NCI-H2107 (cell line): ENCODE results near the gene CBLN3.

Experiments used
- DNase-seq: peaks from one replicate; lab custom pipeline; 2025; lab: John Stamatoyannopoulos, UW

CBLN3 gene

GRCh38 chr14:24439257-24439656 lies 9.8 kb upstream of the CBLN3 start:
- DNase-seq, result no peak

- DNase-seq, result no peak
Measured at GRCh38 chr14:24438223-24439097, 9.0 kb upstream of the CBLN3 start.

- no peak for DNase-seq
Measured at GRCh38 chr14:24437736-24438067, 8.2 kb upstream of the CBLN3 start.

- DNase-seq, result no peak
Measured at GRCh38 chr14:24437020-24437735, 7.7 kb upstream of the CBLN3 start.

GRCh38 chr14:24436355-24437019 lies 7.0 kb upstream of the CBLN3 start:
- DNase-seq, result peak; percentile 34

- no peak for DNase-seq
Measured at GRCh38 chr14:24435998-24436354, 6.5 kb upstream of the CBLN3 start.

GRCh38 chr14:24435192-24435810 lies 5.8 kb upstream of the CBLN3 start:
- DNase-seq, result no peak

GRCh38 chr14:24434676-24435075 lies 5.2 kb upstream of the CBLN3 start:
- no peak for DNase-seq

GRCh38 chr14:24434036-24434435 lies 4.6 kb upstream of the CBLN3 start:
- no peak for DNase-seq

- DNase-seq, result no peak
Measured at GRCh38 chr14:24432259-24433131, 3.0 kb upstream of the CBLN3 start.

GRCh38 chr14:24431569-24432258 lies 2.2 kb upstream of the CBLN3 start:
- peak; percentile 81 for DNase-seq

- no peak for DNase-seq
Measured at GRCh38 chr14:24430682-24431568, 1.5 kb upstream of the CBLN3 start.

GRCh38 chr14:24430143-24430681 lies 744 bp upstream of the CBLN3 start:
- no peak for DNase-seq

GRCh38 chr14:24428628-24429394 lies 657 bp downstream of the CBLN3 start:
- DNase-seq, result no peak

GRCh38 chr14:24427537-24428508 lies 1.6 kb downstream of the CBLN3 start:
- DNase-seq, result no peak

- DNase-seq, result no peak
Measured at GRCh38 chr14:24426912-24427536, 2.4 kb downstream of the CBLN3 start.
